HCT116 (cell line): ENCODE data around the gene STAT4. TPM values are rescaled to one million over a fixed set of nuclear protein-coding genes. Genes with fewer than 3 reads are reported as not detected.
A peak's percentile ranks its signal among the peaks of the same experiment; 100 is the strongest.

Experiments used
- ATAC-seq: fragments of 200-7000 bp; cut with Tn5 transposase; 2 replicates; pipeline ENCODE4 v1.9.1; 2020; ENCODE audit warnings: mild to moderate bottlenecking, moderate library complexity
- BruUV-seq: library from RNA; stranded (reverse); fragments of 400-500 nt; replicated peaks from 2 replicates; lab custom pipeline; 2021; lab: Mats Ljungman, UMichigan
- CTCF ChIA-PET: fragments of 300-600 bp; sonication (Branson Sonifier 250); formaldehyde crosslinking; loops from one replicate; lab custom pipeline; 2021; ENCODE audit warnings: antibody characterized with exemption; lab: Charles Lee
- POLR2A ChIA-PET: fragments of 300-600, 350-600 bp; sonication (Branson Sonifier 250); formaldehyde crosslinking; loops from one replicate; lab custom pipeline; 2021; ENCODE audit warnings: antibody characterized with exemption; lab: Charles Lee
- RAD21 ChIA-PET, 2 experiments: fragments of 300-600 bp; sonication (Branson Sonifier 250); formaldehyde crosslinking; loops; one replicate each; lab custom pipeline; 2023; ENCODE audit warnings: low total read pairs in 2 of 2; ENCODE audit not compliant: uncharacterized antibody in 2 of 2, unreplicated experiment in 2 of 2, low non-redundant PET in 1 of 2; lab: Charles Lee
- DNase-seq: peaks from one replicate; pipeline ENCODE4 v3.0.0-alpha.2; 2010; ENCODE audit warnings: low read depth, low spot score
- H2AFZ ChIP-seq: fragments of 200-600 bp; shearing (Covaris generic), sonication (generic); 2 replicates; pipeline ENCODE4 v1.6.1; 2017; ENCODE audit warnings: low read depth, mixed run types, mixed read lengths, antibody characterized with exemption, low read length; ENCODE audit not compliant: poor library complexity, severe bottlenecking
- H3K27ac ChIP-seq: 2 replicates; pipeline ENCODE4 v1.5.1; 2012; ENCODE audit warnings: low read depth, low read length
- H3K27me3 ChIP-seq: fragments of 200-600 bp; sonication (generic); 2 replicates; pipeline ENCODE4 v1.6.1; 2016; ENCODE audit warnings: mixed run types, low read length, mixed read lengths; ENCODE audit not compliant: insufficient read depth
- H3K36me3 ChIP-seq, 2 experiments: fragments of 200-500 bp in 1 of 2; fragments of 200-600 bp in 1 of 2; sonication (Bioruptor generic) in 1 of 2; sonication (generic) in 1 of 2; 2 replicates each; pipeline versions ENCODE4 v1.5.1 to v1.6.1; 2014 to 2016; ENCODE audit warnings: low read length in 2 of 2, inconsistent platforms in 1 of 2, mixed read lengths in 1 of 2, mixed run types in 1 of 2; ENCODE audit not compliant: insufficient read depth in 2 of 2, control insufficient read depth in 1 of 2
- H3K4me1 ChIP-seq, 2 experiments: fragments of 200-600 bp in 1 of 2; sonication (generic) in 1 of 2; 2 replicates each; pipeline versions ENCODE4 v1.5.1 to v1.6.1; 2012 to 2017; ENCODE audit warnings: low read length in 2 of 2, inconsistent platforms in 1 of 2, mild to moderate bottlenecking in 1 of 2, mixed read lengths in 1 of 2, mixed run types in 1 of 2, moderate library complexity in 1 of 2; ENCODE audit not compliant: insufficient read depth in 2 of 2, control insufficient read depth in 1 of 2
- H3K4me2 ChIP-seq: fragments of 200-600 bp; sonication (generic); 2 replicates; pipeline ENCODE4 v1.6.1; 2017; ENCODE audit warnings: mixed run types, low read length, mixed read lengths
- H3K4me3 ChIP-seq, 2 experiments: fragments of 200-600 bp in 1 of 2; sonication (generic) in 1 of 2; replicated peaks in 1 of 2; 2 replicates each; pipeline ENCODE4 v1.5.1; 2011 to 2016; ENCODE audit warnings: low read length in 2 of 2, control low read depth in 1 of 2, low read depth in 1 of 2, mild to moderate bottlenecking in 1 of 2, mixed read lengths in 1 of 2, mixed run types in 1 of 2
- H3K79me2 ChIP-seq: fragments of 200-600 bp; sonication (generic); 2 replicates; pipeline ENCODE4 v1.6.1; 2017; ENCODE audit warnings: mild to moderate bottlenecking, mixed run types, low read length, moderate library complexity, mixed read lengths; ENCODE audit not compliant: insufficient read depth
- H3K9ac ChIP-seq: fragments of 200-600 bp; sonication (generic); 2 replicates; pipeline ENCODE4 v1.6.1; 2016; ENCODE audit warnings: low read length, mixed read lengths
- H3K9me2 ChIP-seq: fragments of 200-600 bp; sonication (generic), shearing (Covaris generic); 2 replicates; pipeline ENCODE4 v1.6.1; 2017; ENCODE audit warnings: mixed run types, mild to moderate bottlenecking, moderate library complexity; ENCODE audit not compliant: insufficient read depth
- H3K9me3 ChIP-seq, 2 experiments: fragments of 200-500 bp in 1 of 2; fragments of 200-600 bp in 1 of 2; sonication (Bioruptor generic) in 1 of 2; sonication (generic) in 1 of 2; 2 replicates each; pipeline ENCODE4 v1.6.1; 2014 to 2017; ENCODE audit warnings: low read length in 2 of 2, mixed read lengths in 2 of 2, inconsistent platforms in 1 of 2, low read depth in 1 of 2, mild to moderate bottlenecking in 1 of 2, mixed run types in 1 of 2, moderate library complexity in 1 of 2; ENCODE audit not compliant: control insufficient read depth in 1 of 2, insufficient read depth in 1 of 2
- H4K20me1 ChIP-seq: fragments of 200-600 bp; sonication (generic), shearing (Covaris generic); 2 replicates; pipeline ENCODE4 v1.6.1; 2017; ENCODE audit warnings: mixed run types, mild to moderate bottlenecking, moderate library complexity; ENCODE audit not compliant: insufficient read depth
- CEBPB ChIP-seq: IDR thresholded peaks from 2 replicates; pipeline ENCODE4 v1.6.1; 2012; ENCODE audit warnings: low read depth
- EZH2phosphoT487 ChIP-seq: fragments of 200-600 bp; IDR thresholded peaks from 2 replicates; pipeline ENCODE4 v1.6.1; 2018; ENCODE audit warnings: antibody characterized with exemption, borderline replicate concordance
- FOSL1 ChIP-seq: IDR thresholded peaks from 2 replicates; pipeline ENCODE4 v1.6.1; 2012; ENCODE audit warnings: low read depth
- RAD21 ChIP-seq: IDR thresholded peaks from 2 replicates; pipeline ENCODE4 v1.6.1; 2012; ENCODE audit warnings: low read depth, mild to moderate bottlenecking
- SIN3A ChIP-seq: IDR thresholded peaks from 2 replicates; pipeline ENCODE4 v1.6.1; 2012; ENCODE audit warnings: low read depth
- SP1 ChIP-seq: IDR thresholded peaks from 2 replicates; pipeline ENCODE4 v1.6.1; 2012; ENCODE audit warnings: low read depth
- TCF7L2 ChIP-seq: IDR thresholded peaks from 2 replicates; pipeline ENCODE4 v1.7.0; 2011; ENCODE audit warnings: borderline replicate concordance, inconsistent platforms; ENCODE audit not compliant: insufficient read depth, insufficient read length; ENCODE audit errors: extremely low read depth
- YY1 ChIP-seq: IDR thresholded peaks from 2 replicates; pipeline ENCODE4 v1.6.1; 2011; ENCODE audit warnings: low read length, low read depth, moderate library complexity, mild to moderate bottlenecking; ENCODE audit not compliant: insufficient replicate concordance; ENCODE audit errors: extremely low read depth
- ZNF274 ChIP-seq: fragments of 200-500 bp; sonication (Bioruptor generic); IDR thresholded peaks from 2 replicates; pipeline ENCODE4 v1.6.1; 2014; ENCODE audit warnings: mild to moderate bottlenecking, low read depth, low read length, inconsistent platforms
- intact Hi-C: fragments of 100-400 bp; cut with micrococcal nuclease; formaldehyde crosslinking; loops from 2 replicates; pipeline ENCODE4 v1.10.0; 2022
- total RNA-seq: library from RNA; stranded (reverse); gene quantifications from one replicate; pipeline ENCODE4 v1.2.1, GENCODE V29; 2021; ENCODE audit not compliant: unreplicated experiment
- TF ChIP-seq, protein P1 (sequence below): IDR thresholded peaks from 2 replicates; pipeline ENCODE4 v1.6.1; 2011; ENCODE audit warnings: mild to moderate bottlenecking, low read length, moderate library complexity; ENCODE audit not compliant: insufficient replicate concordance; ENCODE audit errors: extremely low read depth
- TF ChIP-seq, protein P2 (sequence below), 3 experiments: fragments of 200-600 bp in 1 of 3; sonication (generic) in 1 of 3; IDR thresholded peaks in 2 of 3; conservative IDR thresholded peaks in 1 of 3; 2 replicates each; pipeline ENCODE4 v1.5.1; 2012 to 2017; ENCODE audit warnings: low read depth in 2 of 3, low read length in 2 of 3, antibody characterized with exemption in 1 of 3, borderline replicate concordance in 1 of 3, control low read depth in 1 of 3, mild to moderate bottlenecking in 1 of 3, mixed read lengths in 1 of 3, mixed run types in 1 of 3, moderate library complexity in 1 of 3; ENCODE audit not compliant: insufficient read depth in 1 of 3
- TF ChIP-seq, protein P3 (sequence below): IDR thresholded peaks from 2 replicates; pipeline ENCODE4 v1.6.1; 2012; ENCODE audit warnings: low read depth

Gene STAT4
- total RNA-seq, 1 experiment from 2014 or later, result 2.0 TPM

DNA sequence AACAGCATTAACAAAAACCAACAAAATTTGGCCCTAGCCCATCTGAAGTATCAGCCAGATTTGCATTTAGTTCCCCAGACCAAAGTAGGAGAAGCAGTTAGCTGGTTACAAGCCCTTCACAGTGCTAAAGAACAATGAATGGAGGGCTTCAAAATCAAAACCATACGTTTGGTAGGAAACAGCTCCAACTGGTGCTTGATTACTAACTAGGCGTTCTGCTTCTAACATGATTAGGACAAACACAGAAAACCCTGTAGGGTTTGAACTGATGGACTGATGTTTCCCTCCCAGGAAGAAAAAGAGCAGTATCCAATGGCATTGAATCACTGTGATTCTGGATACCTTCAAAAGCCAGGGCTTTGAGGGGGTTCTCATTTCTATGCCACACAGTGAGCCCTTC is 20.5 kb upstream of the STAT4 start:
- ChIA-PET RAD21 (no interaction called here), CTCF (no interaction called here)
- no peak for DNase-seq
- H3K9ac ChIP-seq, result no peak overlapping the region
- no peaks in the 10 kb centered on the region for H3K27me3 ChIP-seq
- H3K79me2 ChIP-seq, result no peaks in the 10 kb centered on the region
- no peaks in the 10 kb centered on the region for H3K36me3 ChIP-seq
- no peak for ATAC-seq
- H4K20me1 ChIP-seq, result no peaks in the 10 kb centered on the region
- no peak overlapping the region; a peak in 1 of 4 replicates for H3K4me3 ChIP-seq
- H3K4me1 ChIP-seq, result peaks cover 10 to 34% of the 10 kb centered on the region in 2 experiments
- peak overlapping the region; percentile 52 for H2AFZ ChIP-seq
- H3K9me3 ChIP-seq, result no peaks in the 10 kb centered on the region
- peak overlapping the region; percentile 62 for H3K4me2 ChIP-seq
- no peaks in the 10 kb centered on the region for H3K9me2 ChIP-seq
- intact Hi-C loops, result no loop called here
- BruUV-seq, result no TSS peak
- TF ChIP-seq, protein P1, sequence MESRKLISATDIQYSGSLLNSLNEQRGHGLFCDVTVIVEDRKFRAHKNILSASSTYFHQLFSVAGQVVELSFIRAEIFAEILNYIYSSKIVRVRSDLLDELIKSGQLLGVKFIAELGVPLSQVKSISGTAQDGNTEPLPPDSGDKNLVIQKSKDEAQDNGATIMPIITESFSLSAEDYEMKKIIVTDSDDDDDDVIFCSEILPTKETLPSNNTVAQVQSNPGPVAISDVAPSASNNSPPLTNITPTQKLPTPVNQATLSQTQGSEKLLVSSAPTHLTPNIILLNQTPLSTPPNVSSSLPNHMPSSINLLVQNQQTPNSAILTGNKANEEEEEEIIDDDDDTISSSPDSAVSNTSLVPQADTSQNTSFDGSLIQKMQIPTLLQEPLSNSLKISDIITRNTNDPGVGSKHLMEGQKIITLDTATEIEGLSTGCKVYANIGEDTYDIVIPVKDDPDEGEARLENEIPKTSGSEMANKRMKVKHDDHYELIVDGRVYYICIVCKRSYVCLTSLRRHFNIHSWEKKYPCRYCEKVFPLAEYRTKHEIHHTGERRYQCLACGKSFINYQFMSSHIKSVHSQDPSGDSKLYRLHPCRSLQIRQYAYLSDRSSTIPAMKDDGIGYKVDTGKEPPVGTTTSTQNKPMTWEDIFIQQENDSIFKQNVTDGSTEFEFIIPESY, result no peak
- TF ChIP-seq ZNF274 (no peak), CEBPB (no peak), EZH2phosphoT487 (no peak), SIN3A (no peak), TCF7L2 (no peak), RAD21 (no peak), SP1 (no peak), YY1 (no peak), FOSL1 (no peak)
- TF ChIP-seq, protein P2, sequence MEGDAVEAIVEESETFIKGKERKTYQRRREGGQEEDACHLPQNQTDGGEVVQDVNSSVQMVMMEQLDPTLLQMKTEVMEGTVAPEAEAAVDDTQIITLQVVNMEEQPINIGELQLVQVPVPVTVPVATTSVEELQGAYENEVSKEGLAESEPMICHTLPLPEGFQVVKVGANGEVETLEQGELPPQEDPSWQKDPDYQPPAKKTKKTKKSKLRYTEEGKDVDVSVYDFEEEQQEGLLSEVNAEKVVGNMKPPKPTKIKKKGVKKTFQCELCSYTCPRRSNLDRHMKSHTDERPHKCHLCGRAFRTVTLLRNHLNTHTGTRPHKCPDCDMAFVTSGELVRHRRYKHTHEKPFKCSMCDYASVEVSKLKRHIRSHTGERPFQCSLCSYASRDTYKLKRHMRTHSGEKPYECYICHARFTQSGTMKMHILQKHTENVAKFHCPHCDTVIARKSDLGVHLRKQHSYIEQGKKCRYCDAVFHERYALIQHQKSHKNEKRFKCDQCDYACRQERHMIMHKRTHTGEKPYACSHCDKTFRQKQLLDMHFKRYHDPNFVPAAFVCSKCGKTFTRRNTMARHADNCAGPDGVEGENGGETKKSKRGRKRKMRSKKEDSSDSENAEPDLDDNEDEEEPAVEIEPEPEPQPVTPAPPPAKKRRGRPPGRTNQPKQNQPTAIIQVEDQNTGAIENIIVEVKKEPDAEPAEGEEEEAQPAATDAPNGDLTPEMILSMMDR (IDR thresholded peaks at IDR 0.05 in 2 of 3, conservative IDR thresholded peaks at IDR 0.05 in 1 of 3; ENCODE audit: borderline replicate concordance in 1 of 3, insufficient read depth in 1 of 3, low read depth in 2 of 3, low read length in 2 of 3), result no peak
- TF ChIP-seq, protein P3, sequence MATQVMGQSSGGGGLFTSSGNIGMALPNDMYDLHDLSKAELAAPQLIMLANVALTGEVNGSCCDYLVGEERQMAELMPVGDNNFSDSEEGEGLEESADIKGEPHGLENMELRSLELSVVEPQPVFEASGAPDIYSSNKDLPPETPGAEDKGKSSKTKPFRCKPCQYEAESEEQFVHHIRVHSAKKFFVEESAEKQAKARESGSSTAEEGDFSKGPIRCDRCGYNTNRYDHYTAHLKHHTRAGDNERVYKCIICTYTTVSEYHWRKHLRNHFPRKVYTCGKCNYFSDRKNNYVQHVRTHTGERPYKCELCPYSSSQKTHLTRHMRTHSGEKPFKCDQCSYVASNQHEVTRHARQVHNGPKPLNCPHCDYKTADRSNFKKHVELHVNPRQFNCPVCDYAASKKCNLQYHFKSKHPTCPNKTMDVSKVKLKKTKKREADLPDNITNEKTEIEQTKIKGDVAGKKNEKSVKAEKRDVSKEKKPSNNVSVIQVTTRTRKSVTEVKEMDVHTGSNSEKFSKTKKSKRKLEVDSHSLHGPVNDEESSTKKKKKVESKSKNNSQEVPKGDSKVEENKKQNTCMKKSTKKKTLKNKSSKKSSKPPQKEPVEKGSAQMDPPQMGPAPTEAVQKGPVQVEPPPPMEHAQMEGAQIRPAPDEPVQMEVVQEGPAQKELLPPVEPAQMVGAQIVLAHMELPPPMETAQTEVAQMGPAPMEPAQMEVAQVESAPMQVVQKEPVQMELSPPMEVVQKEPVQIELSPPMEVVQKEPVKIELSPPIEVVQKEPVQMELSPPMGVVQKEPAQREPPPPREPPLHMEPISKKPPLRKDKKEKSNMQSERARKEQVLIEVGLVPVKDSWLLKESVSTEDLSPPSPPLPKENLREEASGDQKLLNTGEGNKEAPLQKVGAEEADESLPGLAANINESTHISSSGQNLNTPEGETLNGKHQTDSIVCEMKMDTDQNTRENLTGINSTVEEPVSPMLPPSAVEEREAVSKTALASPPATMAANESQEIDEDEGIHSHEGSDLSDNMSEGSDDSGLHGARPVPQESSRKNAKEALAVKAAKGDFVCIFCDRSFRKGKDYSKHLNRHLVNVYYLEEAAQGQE, result no peak
- TF ChIP-seq, all 23 proteins: peak for 0
- H3K27ac ChIP-seq, result no peak overlapping the region
- POLR2A ChIA-PET, result no interaction called here
